ENCODE measurements around the gene TENM3.

Gene TENM3

DNA sequence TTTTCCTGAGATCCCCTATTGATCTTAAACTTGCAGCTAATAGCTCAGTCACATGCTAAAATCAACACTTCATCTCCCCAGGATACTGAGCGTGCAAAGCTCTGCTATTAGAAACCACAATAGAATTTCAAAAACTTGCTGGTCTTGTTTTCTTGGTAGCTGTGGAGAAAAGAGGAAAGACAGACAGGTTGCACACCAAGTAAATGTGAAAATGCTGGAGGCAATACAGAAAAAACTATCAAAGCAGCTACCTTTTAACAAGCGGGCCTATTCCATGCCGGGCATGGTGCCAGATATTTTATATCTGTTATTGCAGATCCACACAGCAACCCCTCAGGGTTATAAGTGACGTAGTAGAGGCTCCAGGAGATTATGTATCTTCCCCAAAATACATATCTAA is 502.0 kb downstream of the TENM3 start:
- no peak for DNase-seq (ENCODE audit: low spot score)

DNA sequence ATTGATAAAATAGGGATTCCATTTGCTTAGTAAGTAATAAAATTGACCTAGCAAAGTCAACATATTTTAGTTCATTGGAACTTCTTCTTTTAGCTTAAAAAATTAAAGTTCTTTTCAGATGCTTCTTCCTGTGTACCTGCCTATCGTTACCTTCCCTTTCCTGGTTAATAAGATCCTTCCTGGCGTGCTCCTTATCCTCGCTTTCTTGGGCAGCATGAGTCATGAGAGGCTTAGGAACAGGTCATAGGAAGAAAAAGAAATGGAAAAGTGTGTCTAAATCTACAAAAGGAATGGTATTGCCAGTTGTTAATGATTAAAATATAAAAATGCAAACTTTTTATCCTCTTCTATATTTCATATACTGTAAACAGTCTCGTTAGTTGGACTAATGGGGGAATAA is 503.7 kb downstream of the TENM3 start:
- DNase-seq (ENCODE audit: low spot score), result no peak

DNA sequence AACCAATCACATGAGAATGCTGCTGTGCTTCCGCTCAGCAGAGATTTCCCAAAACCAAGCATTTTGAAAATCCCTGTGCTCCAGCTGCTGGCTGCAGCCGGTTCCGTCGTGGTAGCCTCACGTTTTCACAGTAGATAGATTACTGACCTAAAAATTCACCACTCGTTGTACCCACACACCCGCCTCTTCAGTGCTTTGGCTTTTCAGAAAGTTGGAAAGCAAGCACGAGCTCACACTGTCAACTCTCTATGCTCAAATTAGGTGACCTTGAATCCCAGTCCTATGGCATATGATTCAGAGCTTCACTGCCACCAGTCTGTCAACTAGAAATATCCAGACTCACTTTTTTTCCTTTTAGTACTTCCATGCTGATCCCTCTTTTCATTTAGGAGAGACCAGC is 505.1 kb downstream of the TENM3 start:
- no peak for DNase-seq (ENCODE audit: low spot score)

DNA sequence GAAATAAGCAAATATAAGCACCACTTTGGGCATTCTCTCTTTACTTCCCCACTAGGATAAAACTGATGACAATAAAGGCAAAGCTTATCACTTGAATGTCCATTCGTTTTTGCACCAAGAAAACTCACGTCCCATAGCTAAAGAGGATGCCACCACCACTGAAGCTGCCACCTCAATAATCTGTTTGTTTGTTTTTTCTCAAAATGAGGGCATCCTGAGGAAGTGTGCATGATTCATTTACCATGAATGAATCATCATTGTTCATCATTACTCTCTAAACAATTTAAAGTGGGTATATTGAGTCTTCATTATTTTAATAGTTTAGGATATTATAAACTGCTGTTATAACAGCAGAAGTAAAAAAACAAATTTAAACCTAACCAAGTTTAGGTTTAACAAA is 505.7 kb downstream of the TENM3 start:
- no peak for DNase-seq (ENCODE audit: low spot score)

DNA sequence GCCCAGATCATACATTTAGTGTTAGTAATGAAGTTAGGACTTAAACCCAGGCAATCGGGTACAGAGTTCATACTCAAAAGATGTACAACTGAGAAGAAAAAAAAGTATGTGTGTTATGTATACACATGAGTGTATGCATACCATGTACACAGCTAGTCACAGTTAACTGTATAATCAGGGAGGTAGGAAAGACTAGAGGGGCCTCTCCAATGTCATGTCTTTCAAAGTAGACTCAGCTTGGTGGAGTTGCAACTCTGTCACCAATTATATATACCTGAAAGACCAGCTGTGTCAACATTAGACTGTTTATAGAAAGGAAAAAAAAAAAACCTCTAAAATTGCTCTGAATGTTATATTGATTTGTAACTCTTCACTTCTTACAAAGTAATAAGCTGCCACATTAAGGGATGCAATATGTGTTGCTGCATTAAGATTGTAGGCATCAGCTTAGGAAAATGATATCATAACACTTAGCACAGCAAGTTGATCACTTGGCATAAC is 506.5 kb downstream of the TENM3 start:
- DNase-seq (ENCODE audit: low spot score), result no peak

DNA sequence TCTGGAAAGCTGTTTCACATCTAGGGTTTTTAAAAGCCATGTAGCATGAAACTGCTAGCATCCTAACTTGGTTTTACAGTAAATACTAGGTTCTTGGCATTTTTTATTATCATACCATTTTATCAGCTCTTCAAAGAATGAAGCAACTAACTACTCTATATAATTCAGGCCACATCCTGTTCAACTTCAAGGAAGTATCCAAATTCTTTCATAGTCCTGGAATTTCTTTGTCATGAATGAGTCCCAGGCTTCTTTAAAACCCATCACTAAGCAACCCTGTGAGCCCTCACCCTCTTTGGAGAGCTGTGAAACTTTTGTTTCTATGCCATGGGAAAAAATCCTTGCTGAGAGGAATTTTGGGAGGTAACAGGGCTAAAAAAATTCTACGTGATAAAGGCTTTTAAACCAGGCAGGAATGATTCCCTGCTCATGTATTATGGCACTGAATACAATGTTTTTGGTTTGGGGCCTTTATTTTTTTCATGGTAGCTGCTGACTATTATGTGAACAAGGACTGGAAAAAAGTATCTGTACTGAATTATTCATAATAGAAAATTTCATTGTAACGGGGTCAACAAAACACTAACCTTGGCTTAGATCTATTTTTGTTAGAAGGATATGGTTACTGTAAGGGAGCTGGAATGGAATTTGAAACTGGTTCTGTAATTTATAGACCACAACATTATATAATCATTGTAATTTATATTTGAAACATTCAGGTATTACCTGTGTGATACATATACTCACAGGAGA is 509.1 kb downstream of the TENM3 start:
- peak; percentile 66 for DNase-seq (ENCODE audit: low spot score)

DNA sequence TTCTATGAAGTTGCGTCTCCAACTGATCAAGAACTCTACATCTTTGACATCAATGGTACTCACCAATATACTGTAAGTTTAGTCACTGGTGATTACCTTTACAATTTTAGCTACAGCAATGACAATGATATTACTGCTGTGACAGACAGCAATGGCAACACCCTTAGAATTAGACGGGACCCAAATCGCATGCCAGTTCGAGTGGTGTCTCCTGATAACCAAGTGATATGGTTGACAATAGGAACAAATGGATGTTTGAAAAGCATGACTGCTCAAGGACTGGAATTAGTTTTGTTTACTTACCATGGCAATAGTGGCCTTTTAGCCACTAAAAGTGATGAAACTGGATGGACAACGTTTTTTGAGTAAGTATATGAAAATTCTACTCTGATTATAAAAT is 511.7 kb downstream of the TENM3 start:
- DNase-seq (ENCODE audit: low spot score), result no peak

DNA sequence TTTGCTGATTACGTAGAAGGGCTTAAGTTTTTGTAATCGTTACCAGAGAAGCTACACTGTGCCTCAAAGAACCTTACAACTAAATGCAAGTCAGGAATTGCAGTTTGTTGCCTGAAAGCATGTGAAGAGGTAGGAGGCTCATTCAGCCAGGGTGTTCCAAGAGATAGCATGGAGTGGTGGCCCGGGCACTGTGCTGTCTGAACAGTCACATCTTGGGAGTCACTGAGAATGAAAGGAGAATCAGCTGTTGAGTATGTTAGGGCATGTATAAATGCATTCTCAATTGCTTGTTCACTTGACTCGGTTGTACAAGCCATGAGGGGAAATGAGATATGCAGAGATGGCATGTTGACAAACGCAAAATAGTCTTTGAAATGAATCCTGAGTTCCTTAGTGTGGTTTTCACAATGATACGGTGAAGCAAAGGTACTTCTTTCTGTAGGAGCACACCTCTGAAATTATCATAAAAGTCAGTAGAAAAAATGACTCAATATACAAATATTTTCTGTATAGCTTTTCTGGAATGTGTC is 513.0 kb downstream of the TENM3 start:
- no peak for DNase-seq (ENCODE audit: low spot score)

DNA sequence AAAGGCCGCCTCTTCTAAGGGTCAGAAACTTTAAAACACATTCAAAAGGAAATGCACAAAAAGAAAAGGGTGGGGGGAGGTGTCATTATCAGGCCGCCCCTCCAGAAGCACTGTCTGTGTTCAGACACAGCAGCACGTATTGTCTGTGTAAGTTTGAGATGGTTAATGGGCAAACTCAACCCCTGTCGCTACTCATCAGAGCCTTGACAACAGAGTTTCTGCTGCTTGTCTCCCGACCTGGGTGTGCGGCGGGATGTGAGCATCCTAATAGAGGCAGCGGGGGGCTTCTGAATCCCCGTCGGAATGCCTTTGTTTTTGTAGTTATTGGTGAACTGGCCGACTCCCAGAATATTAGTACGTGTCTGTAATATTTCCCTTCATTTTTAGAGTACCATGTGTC is 515.1 kb downstream of the TENM3 start:
- DNase-seq (ENCODE audit: low spot score), result no peak

DNA sequence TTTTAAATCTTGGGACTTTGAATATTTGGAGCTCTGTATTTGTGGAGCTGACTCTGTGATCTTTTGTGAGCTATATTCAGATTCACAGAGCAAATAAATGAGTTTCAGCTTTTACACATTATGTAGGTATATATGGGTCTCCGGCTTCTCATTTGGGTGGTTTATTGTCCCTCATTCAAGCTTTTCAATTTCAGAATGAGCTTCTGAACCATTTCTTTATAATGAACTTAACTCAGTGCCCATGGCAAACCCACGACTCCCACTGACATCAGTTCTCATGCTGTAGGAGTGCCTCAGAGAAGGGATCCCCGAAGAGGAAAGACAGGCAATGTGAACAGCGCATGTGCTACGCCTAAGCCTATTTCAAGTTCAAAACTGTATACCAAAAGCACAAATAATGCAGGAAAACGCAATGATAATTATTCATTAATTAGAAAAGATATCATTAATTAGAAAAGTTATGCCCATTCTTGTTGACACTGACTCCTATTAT is 517.4 kb downstream of the TENM3 start:
- DNase-seq (ENCODE audit: low spot score), result no peak

DNA sequence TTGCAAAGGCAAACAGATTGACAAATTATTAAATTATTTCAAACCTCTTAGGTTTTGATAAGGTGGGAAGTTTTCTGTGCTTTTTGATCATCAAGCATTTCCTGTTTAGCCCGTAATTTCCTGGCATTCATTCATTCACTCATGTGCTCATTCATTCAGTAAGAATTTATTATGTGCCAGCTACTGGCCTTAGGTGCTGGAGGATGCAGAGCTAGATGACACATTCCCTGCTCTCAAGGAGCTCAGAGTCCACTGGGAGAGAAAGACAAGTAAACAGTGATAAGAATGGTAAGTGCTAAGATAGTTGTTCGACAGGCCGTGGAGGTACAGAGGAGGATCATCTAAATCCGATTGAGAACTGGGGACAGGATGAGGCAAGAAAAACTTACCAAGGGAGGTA is 520.9 kb downstream of the TENM3 start:
- DNase-seq (ENCODE audit: low spot score), result no peak

DNA sequence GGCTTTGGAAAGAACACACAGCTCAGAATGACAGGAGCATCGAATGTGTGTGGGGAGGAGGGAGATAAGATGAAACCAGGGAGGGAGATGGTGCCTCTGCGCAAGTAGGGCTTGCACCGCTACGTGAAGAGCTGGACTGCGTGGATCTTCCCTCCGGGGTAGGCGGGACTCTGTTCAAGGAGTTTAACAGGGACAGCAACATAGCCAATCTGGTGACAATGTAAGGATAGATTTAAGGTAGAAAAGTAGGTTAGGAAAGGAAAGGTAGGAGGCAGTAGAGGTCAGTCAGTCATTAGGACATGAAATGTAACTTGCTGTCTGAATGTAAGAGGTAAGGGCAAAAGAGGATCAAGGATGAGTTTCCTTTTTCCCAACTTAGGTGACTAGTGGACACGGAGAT is 521.4 kb downstream of the TENM3 start:
- no peak for DNase-seq (ENCODE audit: low spot score)

DNA sequence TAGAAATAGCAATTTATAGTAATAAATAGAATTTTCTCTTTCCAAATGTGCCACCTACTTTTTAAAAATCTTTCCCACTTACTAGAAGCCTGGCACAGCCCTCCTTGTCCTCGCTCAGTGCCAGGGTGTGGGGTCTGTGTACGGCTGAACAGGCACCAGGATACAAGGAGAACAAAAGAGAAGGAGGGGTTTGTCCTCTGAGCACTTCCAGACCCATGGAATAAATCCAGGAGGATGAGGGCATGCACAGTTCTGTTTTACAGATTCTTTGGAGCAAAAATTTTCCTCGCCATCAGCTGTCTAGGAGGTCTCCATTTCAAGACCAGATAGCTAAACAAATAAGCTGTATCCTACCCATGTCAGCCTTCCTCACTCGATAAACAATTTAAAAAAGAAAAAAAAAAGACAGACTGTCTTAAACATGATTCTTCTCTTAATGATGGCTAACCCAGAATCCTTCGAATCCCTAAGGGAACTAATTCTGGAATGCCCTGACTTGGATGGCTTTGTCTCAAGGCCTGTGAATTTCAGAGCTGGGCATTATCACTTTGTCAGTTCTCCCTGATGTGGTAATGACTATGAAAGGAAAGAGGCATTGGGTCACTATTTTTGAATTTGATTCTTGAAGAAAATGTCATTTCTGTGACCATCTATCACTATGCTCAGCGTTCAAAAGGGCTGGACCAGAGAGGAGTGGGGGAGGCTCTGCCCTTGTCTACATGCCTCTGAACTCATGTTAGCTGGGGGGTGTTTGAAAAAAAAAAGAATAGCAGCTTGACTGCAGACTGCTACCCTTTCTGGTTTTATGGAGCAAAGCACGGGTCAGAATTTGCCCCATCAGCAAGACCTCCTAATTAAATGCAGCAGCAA is 523.0 kb downstream of the TENM3 start:
- DNase-seq (ENCODE audit: low spot score), result no peak

DNA sequence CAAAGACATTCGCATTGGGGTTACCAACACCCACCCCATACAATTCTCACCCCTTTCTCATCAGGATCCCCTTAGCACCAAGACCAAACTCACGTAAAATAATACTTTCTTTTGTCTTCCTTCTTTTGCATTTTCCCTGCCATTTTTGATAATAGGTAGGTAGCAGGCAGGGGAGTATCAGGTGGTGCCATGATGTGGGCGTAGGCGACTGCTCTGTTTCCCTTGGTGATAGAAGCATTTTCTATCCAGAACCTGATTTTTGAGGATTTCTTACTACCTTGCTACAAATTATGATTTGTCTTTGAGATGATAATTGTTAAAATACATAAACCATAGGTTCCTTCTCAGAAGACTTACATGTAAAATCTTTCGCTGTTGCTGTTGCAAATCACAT is 523.7 kb downstream of the TENM3 start:
- no peak for DNase-seq (ENCODE audit: low spot score)

DNA sequence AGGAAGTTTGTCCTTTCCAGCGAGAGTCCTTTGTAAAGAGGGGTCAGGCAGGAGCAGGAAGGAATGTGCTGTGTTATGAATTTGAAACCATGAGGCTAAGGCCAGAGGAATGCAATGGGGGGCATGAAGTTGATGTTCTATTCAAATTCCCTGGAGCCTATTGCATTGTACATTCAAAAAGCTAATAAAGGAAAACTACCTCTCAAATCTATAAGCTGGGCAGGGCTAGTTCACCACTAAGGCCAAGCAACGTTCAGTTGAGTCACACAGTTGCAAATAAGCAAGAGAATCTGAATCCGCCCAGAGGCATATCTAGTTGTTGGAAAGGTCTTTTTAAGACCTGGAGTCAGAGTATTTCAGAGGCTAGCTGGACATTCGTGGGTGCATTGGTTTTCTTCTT is 525.6 kb downstream of the TENM3 start:
- no peak for DNase-seq (ENCODE audit: low spot score)

DNA sequence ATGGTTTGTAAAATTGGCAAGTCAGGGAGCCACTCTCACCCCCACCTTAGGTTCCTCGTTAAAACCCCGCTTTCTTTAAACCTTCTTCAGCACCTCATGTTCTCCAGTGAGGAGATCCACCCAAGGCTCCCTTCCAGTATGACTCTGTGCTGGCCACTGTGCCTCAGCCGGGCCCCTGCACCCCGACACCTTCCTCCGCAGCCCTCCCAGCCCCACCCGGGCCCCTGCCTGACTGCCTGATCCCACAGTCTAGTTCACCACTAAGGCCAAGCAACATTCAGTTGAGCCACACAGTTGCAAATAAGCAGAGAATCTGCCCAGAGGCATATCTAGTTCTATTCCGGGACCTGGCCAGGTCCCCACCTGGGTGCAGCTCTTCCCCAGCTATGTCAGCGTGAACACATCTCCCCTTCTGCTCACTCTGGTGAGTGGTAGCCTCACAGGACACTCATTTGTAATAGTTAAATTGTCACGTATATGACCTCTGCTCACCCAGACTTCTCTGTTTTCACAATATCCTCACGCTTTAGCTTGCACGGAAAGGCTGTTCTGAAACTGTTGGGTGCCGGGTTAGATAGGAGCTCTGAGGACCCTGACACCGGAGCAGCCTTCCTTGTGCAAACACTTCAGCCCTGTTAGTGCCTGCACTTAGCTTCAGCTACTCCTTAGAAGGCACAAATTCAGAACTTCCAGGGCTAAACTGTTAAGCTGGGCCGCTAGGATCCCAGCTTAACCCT is 527.2 kb downstream of the TENM3 start:
- DNase-seq (ENCODE audit: low spot score), result no peak

DNA sequence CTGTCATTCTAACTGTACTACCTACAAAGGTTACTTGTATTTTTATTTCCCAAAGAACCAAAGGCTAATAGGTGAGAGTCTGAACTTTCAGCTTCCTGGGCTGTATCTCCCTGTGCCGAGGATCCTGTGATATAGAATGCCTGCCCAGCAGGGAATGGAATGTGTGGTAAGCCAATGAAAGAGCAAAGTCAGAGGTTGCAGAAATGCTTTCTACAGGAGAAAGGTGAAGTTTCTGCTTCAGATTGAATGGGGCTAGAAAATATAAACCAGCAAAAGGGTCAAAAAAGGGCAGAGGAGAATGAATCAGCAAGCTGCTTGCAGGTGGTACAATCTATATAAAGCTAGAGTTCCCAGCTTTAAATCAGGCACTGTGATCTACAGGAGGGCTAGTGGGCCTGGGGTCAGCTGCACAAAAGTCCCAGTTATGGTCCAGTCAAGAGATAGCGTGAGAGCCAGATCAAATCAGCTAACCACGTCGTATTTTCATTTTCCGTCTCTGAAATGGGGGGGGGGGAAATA is 527.9 kb downstream of the TENM3 start:
- DNase-seq (ENCODE audit: low spot score), result no peak

DNA sequence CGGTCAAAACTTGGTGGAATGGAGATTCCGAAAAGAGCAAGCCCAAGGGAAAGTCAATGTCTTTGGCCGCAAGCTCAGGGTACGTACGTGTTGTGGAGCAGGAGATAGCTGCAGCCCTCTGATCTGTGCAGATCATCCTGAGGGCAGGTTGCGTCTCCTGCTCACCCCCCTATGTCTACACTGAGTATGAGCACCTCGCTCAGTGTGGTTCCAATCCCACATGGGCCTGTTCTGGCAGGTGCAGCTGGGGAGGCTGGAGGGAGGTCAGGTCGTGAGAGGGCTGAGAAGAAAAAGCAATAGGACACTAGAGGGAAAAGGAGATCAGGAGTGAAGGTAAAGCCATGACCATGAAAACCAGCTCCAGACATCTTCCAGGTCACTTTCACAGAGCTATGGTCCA is 531.9 kb downstream of the TENM3 start:
- no peak for DNase-seq (ENCODE audit: low spot score)

DNA sequence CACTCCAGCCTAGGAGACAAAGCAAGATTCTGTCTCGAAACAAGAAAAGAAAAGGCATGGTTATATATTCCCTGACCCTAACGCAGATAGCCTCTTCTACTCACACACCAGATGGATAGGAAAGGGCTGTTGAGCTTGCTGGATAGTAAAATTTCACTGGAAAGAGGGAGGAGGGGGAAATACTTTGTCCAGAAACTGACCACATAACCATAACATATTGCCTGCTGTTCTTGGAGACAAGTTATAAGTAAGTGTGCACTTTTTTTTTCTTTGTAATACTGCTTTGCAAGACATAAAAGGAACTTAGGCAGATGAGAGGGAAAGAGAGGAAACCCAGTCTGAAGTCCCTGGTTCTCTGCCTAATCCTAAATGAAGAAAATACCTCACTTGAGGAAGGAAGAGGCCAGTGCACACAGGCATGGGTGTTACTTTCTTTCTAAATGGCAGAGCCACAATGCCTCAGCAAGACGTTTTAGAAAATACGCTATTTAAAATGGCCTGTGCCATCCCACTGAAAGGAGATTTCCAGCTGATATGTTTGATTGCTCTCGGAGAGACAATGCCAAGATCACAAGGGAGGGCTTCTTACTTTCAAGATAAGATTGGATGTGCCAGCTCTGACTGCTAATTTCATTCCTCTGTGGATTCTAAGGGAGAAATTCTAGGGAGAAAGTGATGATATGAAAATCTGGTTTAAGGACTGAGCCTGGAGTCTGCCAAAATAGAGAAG is 533.3 kb downstream of the TENM3 start:
- DNase-seq (ENCODE audit: low spot score), result no peak

DNA sequence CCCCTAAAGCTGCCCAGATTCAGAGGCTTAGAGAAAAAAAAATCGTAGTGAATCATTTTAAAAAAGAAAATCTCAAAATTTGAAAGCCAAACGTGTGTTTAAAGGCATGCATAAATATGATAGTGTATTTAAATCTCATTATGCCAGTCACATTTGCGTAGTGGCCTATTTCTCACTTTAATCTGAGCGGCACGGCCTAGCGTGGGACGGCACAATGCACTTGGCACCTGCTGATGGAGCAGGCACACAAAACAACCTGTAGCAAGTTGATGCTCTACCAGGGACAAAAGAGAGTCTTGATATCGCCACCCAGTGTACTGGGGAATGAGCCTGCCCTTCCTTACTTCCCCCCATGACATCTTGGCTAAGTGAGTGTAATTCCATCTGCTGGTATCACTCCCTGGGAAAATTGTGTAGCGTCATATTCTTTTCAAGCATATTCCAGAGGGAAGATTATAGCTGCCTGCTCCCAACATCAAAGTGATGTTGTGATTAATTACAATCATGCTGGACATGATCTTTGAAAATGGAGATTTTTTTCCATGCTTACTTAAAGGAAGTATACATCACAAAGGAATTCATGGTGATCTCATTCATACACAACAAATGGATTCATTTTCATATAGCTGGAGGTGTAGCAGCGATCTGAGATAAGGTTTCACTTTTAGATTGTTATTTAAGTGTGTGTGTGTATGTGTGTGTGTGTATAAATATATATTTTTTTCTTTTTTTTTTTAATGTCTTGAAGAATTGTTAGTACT is 535.2 kb downstream of the TENM3 start:
- DNase-seq (ENCODE audit: low spot score), result no peak

DNA sequence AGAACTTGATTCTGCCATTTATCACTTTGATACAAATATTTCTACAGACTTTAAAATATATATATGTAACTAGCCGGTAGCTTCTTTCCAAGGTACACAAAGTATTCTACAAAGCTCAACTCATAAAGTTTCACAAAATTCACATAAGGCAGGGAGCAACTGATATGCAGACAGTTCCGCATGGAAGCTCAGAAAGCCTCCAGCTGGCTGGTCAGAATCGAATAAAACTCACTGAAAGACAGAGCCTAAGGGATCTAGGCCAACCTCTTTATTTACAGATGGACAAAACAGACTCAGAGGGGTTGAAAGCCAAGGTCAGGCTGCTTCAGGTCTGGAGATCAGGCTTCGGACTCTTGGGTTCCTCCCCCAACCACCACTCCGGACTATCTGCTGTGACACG is 543.8 kb downstream of the TENM3 start:
- DNase-seq (ENCODE audit: low spot score), result no peak

All from AG20443 (cell line).